ENCODE data around the gene DIAPH2.

DNA sequence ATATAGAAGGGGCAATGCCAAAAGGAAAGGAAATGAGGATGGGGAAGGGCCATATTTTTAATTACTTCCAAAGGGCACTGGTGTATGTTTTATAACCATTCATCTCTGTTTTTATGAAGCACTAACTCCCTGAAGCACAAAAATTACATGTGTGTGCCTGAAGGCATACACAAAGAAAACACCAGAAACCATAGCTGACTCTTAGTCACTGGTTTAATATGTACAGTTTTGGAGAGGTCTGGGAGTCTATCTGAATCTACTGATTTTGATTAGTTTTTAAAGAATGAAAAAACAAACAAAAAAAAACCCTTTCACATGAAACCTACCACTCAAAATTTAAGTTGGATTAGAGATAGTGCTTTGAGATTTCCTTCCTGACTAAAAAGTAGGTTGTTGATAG lies 637.8 kb downstream of the DIAPH2 start:
- no peak for TF ChIP-seq POLR2A (IDR thresholded peaks at IDR 0.05)
- TF ChIP-seq, protein P1, sequence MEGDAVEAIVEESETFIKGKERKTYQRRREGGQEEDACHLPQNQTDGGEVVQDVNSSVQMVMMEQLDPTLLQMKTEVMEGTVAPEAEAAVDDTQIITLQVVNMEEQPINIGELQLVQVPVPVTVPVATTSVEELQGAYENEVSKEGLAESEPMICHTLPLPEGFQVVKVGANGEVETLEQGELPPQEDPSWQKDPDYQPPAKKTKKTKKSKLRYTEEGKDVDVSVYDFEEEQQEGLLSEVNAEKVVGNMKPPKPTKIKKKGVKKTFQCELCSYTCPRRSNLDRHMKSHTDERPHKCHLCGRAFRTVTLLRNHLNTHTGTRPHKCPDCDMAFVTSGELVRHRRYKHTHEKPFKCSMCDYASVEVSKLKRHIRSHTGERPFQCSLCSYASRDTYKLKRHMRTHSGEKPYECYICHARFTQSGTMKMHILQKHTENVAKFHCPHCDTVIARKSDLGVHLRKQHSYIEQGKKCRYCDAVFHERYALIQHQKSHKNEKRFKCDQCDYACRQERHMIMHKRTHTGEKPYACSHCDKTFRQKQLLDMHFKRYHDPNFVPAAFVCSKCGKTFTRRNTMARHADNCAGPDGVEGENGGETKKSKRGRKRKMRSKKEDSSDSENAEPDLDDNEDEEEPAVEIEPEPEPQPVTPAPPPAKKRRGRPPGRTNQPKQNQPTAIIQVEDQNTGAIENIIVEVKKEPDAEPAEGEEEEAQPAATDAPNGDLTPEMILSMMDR (IDR thresholded peaks at IDR 0.05) = no peak
